NCI-H2107 treated with DMSO at 0.1 percent for 48 hours (cell line): Measurements from ENCODE around the gene L3MBTL4.
"Not testable (repeated sequence)": the region's sequence is repeated elsewhere in the genome, so short reads cannot be mapped to it uniquely, and the experiment has no call there.

Experiments
- DNase-seq: peaks from one replicate; lab custom pipeline; 2025; ENCODE audit not compliant: unreplicated experiment; lab: John Stamatoyannopoulos, UW

The L3MBTL4 gene

DNA sequence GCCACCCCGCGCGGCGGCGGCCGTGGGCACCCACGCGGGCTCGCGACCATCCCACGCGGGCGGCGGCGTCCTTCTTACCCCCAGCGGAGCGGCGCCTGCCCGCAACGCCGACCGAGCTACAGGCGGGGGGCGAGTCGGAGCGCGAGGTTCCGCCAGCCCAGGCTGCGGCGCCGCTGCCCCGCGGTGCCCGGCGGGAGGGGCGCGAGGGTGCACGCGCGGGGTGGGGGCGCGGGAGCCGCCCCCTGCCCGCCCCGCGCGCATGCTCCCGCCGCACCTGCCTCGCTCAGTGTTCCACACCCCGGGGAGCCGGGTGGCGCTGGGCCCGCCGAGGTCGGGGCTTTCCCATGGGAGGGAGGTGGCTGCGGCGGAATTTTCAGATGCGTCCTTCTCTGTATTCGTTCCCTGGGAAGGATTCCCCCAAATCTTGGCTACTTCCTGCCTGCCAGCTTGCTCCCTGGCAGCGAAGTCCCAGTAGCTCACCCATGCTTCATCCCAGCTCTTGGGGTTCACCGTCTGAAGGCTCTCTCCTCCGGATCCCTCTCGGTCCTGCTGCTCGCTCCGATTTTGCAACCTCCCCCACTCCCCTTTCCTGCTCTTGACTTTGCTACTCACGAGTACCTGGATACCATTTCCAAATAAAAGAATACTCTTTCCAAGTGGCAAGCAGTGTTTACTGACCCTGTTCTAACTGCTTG is at the start of gene L3MBTL4:
Gene L3MBTL4, minus strand, starts transcription at position 189 of the 695 bp plus-strand sequence. CDS start 103,286 bp downstream, outside the sequence.
- no peak for DNase-seq

GRCh38 chr18:6452194-6452593 is 37.5 kb upstream of the L3MBTL4 start:
- DNase-seq, result no peak

DNA sequence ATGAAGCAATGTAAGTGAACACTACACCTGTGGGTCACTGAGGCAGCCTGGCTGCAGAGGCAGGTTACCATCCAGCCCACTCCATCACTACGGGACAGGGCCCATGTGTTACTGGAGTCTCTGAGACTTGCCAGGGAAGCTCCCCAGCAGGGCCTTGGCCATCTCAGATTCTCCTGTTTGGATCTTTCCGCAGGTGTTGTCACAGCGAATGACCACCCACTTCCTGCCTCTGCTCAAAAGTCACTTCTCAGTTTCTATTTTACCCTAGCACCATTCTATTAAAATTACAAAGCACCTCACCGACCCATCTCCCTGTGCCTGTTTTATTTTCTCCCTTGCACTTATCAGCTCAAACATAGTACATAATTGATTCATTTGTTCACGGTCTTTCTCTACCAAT is 34.5 kb upstream of the L3MBTL4 start:
- DNase-seq, result no peak

GRCh38 chr18:6444466-6445228 is 29.9 kb upstream of the L3MBTL4 start:
- DNase-seq, result no peak

- no peak for DNase-seq
Observed at GRCh38 chr18:6441200-6441599, 26.5 kb upstream of the L3MBTL4 start.

- DNase-seq, result no peak
Observed at GRCh38 chr18:6437937-6438818, 23.5 kb upstream of the L3MBTL4 start.

DNA sequence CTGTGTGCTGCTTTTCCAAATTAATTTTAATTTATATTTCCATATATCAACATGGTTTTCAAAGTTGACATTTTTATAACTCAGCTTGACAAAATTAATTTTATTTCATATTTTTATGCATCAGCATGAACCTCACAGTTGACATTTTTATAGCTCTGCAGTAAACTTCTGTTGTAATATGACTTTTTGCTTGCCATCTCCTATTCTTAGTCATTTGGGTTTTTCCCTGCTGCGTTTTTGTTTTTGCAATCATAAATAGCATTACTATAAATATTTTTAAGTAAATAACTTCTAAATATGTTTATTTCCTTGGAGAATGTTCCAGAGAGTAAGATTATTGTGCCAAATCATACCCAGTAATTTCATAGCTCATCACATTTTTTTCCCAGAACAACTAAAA is 21.0 kb upstream of the L3MBTL4 start:
- DNase-seq, result no peak

- DNase-seq, result no peak
Observed at GRCh38 chr18:6434987-6435709, 20.4 kb upstream of the L3MBTL4 start.

GRCh38 chr18:6434481-6434880 is 19.8 kb upstream of the L3MBTL4 start:
- no peak for DNase-seq

- no peak for DNase-seq
Observed at GRCh38 chr18:6431659-6432318, 17.1 kb upstream of the L3MBTL4 start.

GRCh38 chr18:6428851-6429395 is 14.2 kb upstream of the L3MBTL4 start:
- DNase-seq, result no peak

- DNase-seq, result no peak
Observed at GRCh38 chr18:6427286-6427685, 12.6 kb upstream of the L3MBTL4 start.

DNA sequence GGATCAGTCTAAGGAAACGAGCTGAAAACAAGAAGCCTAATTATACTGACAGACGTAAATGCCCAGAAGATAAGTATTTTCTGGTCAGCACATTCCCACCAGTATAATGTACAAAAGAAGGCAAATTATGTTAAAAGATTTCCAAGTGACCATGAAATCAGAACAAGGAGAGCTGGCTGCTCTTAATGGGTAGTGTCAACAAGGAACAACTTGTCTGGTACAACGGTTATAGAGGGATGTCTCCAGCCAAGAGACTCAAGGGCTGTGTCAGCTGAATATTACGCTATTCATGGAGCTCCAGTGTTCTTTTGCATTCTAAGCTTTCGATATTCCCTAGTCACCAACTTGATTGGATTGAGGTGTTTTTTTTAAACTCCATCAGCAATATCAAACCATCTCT is 8.6 kb upstream of the L3MBTL4 start:
- no peak for DNase-seq

DNA sequence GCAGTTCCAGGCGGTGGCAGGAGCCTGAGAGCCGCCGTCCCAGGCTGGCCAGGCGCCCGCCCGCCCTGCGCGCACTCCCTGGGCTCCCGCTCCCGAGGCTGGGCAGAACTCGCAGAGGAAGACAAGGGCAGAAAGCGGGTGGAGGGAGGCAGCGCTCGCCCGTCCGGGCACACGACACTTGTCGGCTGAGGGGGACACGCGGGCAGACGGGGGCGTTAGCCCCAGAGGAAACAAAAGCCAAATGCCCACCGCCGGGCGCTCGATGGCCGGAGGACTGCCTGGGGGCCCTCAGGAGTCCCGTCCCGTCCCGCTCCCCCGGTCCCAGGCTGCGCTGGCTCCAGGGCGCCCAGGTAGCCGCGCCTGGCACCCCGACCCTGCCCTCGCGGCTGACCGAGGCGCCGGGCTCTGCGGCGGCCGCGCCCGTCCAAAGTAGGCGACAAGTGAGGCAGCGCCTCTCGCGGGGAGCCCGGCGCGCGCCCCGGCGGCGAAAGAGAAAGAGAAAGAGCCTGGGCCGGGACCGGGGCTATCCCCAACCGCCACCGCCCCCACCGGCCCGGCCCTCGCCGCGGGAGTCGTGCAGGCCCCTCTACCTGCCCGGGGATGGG is 491 bp downstream of the L3MBTL4 start:
- no peak for DNase-seq

- DNase-seq, result no peak
Observed at GRCh38 chr18:6413579-6414117, 1.1 kb downstream of the L3MBTL4 start.

DNA sequence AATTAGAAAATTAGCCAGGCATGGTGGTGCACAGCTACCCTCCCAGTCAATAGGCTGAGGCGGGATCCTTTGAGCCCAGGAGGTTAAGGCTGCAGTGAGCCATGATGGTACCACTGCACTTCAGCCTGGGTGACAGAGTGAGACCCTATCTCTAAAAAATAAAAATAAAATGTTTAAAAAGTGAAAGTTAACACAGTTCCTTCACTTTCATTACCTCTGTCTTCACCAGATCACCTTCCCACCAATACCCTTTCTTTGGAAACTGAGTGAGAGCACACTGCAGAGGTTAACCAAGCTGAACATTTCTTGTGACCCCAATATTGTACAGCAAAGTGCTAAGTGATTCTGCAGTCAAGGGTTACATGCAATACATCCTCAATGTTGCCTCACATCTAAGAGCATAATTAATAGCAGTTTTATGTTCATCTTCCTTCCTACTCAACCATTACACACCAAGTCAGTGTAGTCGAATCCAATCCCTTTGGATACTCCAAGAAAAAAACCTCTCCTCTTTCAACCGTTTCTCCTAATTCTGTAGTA is 1.7 kb downstream of the L3MBTL4 start:
- no peak for DNase-seq

DNA sequence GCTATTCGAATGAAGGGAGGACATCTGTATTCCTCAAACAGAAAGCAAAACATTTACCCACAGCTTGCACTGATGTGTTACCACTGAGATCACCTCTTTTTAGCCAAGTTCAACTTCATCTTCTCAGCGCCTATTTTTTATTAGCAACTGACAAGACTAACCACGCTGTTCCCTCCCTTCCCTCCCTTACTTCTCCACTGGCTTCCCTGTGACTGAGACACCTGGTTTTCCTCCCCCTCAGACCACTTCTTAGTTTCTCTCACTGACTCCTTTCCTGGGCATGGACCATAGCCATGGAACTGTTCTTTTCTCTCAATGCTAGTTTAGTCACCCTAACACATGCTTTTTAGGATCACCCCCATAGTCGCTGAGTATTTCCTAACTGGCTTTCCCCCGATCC is 3.3 kb downstream of the L3MBTL4 start:
- no peak for DNase-seq

GRCh38 chr18:6409933-6410332 is 4.8 kb downstream of the L3MBTL4 start:
- DNase-seq, result no peak

DNA sequence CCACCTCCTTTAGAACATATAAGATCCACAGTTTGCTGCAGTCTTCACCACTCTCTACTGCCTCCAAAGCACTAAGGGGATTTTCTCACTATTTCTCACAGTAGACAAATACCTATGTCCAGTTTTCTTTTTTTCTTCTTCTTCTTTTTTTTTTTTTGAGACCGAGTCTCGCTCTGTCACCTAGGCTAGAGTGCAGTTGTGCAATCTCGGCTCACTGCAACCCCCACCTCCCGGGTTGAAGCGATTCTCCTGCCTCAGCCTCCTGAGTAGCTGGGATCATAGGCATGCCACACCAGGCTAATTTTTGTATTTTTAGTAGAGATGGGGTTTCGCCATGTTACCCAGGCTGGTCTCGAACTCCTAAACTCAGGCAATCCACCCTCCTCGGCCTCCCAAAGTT is 6.2 kb downstream of the L3MBTL4 start:
- not testable (repeated sequence) for DNase-seq
